Naive B cell (primary cell): ENCODE results near the gene SLC35G2. TPM values are rescaled to one million over a fixed set of nuclear protein-coding genes. Genes with fewer than 3 reads are reported as not detected.
A peak's percentile ranks its signal among the peaks of the same experiment; 100 is the strongest.
"Not testable (repeated sequence)": the region's sequence is repeated elsewhere in the genome, so short reads cannot be mapped to it uniquely, and the experiment has no call there.

Source experiments
- ATAC-seq, 2 donors: fragments of 150-1000 bp; cut with Tn5 transposase; 2 replicates each; pipeline ENCODE4 v1.10.0; 2021; ENCODE audit warnings: low read depth in 2 of 2, mild to moderate bottlenecking in 2 of 2, moderate library complexity in 2 of 2
- DNase-seq: peaks from one replicate; pipeline ENCODE4 v3.0.0; 2022
- H3K27ac Mint-ChIP-seq, 6 donors: one replicate each; pipeline ENCODE4 v1.8.0; 2020 to 2022; ENCODE audit warnings: mild to moderate bottlenecking in 6 of 6, mixed read lengths in 6 of 6, moderate library complexity in 5 of 6, inconsistent platforms in 2 of 6
- H3K27me3 Mint-ChIP-seq, 3 donors: one replicate each; pipeline ENCODE4 v1.8.0; 2021 to 2022; ENCODE audit warnings: mixed read lengths in 3 of 3, mild to moderate bottlenecking in 1 of 3
- H3K36me3 Mint-ChIP-seq, 2 donors: one replicate each; pipeline ENCODE4 v1.8.0; 2020 to 2022; ENCODE audit warnings: mixed read lengths in 2 of 2, inconsistent platforms in 1 of 2, mild to moderate bottlenecking in 1 of 2
- H3K4me1 Mint-ChIP-seq, 3 donors: one replicate each; pipeline ENCODE4 v1.8.0; 2020 to 2022; ENCODE audit warnings: mixed read lengths in 3 of 3, inconsistent platforms in 1 of 3, mild to moderate bottlenecking in 1 of 3, moderate library complexity in 1 of 3
- H3K4me3 Mint-ChIP-seq, 8 donors: one replicate each; pipeline ENCODE4 v1.8.0; 2020 to 2022; ENCODE audit warnings: mild to moderate bottlenecking in 8 of 8, mixed read lengths in 8 of 8, moderate library complexity in 8 of 8, inconsistent platforms in 2 of 8
- H3K9me3 Mint-ChIP-seq, 7 donors: one replicate each; pipeline ENCODE4 v1.8.0; 2020 to 2022; ENCODE audit warnings: mixed read lengths in 7 of 7, mild to moderate bottlenecking in 5 of 7, inconsistent platforms in 2 of 7, moderate library complexity in 1 of 7
- polyA plus RNA-seq, 6 donors: library from polyadenylated mRNA; unstranded; fragments of 300-500 nt; fragmentation: Illumina TruSeq; gene quantifications; one replicate each; pipeline ENCODE4 v1.2.3, GENCODE V29; 2021; ENCODE audit warnings: low read depth in 6 of 6

SLC35G2 gene
- polyA plus RNA-seq, 6 donors from 2014 or later = not detected

DNA sequence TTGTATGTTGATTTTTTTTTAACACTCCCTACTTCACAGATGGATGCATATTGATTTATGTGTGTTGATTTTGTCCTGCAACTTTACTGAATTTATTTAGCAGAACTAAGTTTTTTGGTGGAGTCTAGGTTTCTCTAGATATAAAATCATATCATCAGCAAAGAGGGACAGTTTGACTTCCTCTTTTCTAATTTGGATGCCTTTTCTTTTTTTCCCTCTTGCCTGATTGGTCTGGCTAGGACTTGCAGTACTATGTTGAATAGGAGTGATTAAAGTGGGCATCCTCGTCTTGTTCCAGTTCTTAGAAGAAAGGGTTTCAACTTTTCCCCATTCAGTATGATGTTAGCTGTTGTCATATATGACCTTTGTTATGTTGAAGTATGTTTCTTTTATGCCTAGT, 81.8 kb downstream of the SLC35G2 start:
- DNase-seq = peak; percentile 17
- Mint-ChIP-seq H3K9me3 (peaks cover 0 to 31% (median 17%) of the 10 kb centered on the region in 7 donors), H3K36me3 (peaks cover 0 to 22% of the 10 kb centered on the region in 2 donors), H3K4me3 (peak overlapping the region in 7 of 8 donors; percentile 41 to 79 (median 54)), H3K4me1 (peaks cover 57 to 77% (median 76%) of the 10 kb centered on the region in 3 donors), H3K27ac (peak overlapping the region; percentile 55 to 84 (median 74))
- peak; percentile 68 to 71 for ATAC-seq
- H3K27me3 Mint-ChIP-seq = not testable (repeated sequence)

- peaks cover 0 to 31% (median 17%) of the 10 kb centered on the region in 7 donors for H3K9me3 Mint-ChIP-seq
- H3K4me3 Mint-ChIP-seq = peak overlapping the region in 4 of 8 donors; percentile 1 to 74 (median 45)
- no peak for DNase-seq
- H3K4me1 Mint-ChIP-seq = peaks cover 58 to 80% (median 75%) of the 10 kb centered on the region in 3 donors
- no peaks in the 10 kb centered on the region for H3K27me3 Mint-ChIP-seq
- peaks cover 0 to 22% of the 10 kb centered on the region in 2 donors for H3K36me3 Mint-ChIP-seq
- ATAC-seq = no peak
- peak overlapping the region; percentile 4 to 80 (median 46) for H3K27ac Mint-ChIP-seq
These were observed 82.5 kb downstream of the SLC35G2 start for GRCh38 chr3:136901391-136901790.

DNA sequence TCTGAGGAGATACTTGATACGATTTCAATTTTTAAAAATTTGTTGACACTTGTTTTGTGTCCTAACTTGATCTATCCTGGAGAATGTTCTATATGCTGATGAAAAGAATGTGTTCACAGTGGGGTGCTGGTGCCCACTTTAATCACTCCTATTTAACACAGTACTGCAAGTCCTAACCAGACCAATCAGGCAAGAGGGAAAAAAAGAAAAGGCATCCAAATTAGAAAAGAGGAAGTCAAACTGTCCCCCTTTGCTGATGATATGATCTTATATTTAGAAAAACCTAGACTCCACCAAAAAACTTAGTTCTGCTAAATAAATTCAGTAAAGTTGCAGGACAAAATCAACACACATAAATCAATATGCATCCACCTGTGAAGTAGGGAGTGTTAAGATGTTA, 83.6 kb downstream of the SLC35G2 start:
- Mint-ChIP-seq H3K27ac (peak overlapping the region in 2 of 6 donors; percentile 3 to 71), H3K4me1 (peaks cover 66 to 82% (median 76%) of the 10 kb centered on the region in 3 donors), H3K4me3 (peak overlapping the region in 7 of 8 donors; percentile 2 to 70 (median 14)), H3K36me3 (peaks cover 0 to 22% of the 10 kb centered on the region in 2 donors), H3K9me3 (peaks cover 0 to 31% (median 17%) of the 10 kb centered on the region in 7 donors)
- DNase-seq (peak; percentile 7), ATAC-seq (peak; percentile 47 to 63)
- H3K27me3 Mint-ChIP-seq = not testable (repeated sequence)

- H3K4me1 Mint-ChIP-seq = peaks cover 74 to 88% (median 77%) of the 10 kb centered on the region in 3 donors
- H3K27ac Mint-ChIP-seq = peak overlapping the region in 3 of 6 donors; percentile 15 to 70 (median 57)
- no peaks in the 10 kb centered on the region for H3K27me3 Mint-ChIP-seq
- H3K9me3 Mint-ChIP-seq = peaks cover 0 to 31% (median 17%) of the 10 kb centered on the region in 7 donors
- peaks cover 0 to 22% of the 10 kb centered on the region in 2 donors for H3K36me3 Mint-ChIP-seq
- H3K4me3 Mint-ChIP-seq = peak overlapping the region in 2 of 8 donors; percentile 14 to 69
- DNase-seq = no peak
- no peak for ATAC-seq
These were observed 85.0 kb downstream of the SLC35G2 start for GRCh38 chr3:136903899-136904298.

- Mint-ChIP-seq H3K27ac (peak overlapping the region in 2 of 6 donors; percentile 50 to 94), H3K4me3 (no peak overlapping the region), H3K9me3 (peaks cover 0 to 31% (median 15%) of the 10 kb centered on the region in 7 donors), H3K36me3 (peaks cover 0 to 16% of the 10 kb centered on the region in 2 donors), H3K4me1 (peaks cover 74 to 88% (median 77%) of the 10 kb centered on the region in 3 donors), H3K27me3 (no peaks in the 10 kb centered on the region)
- no peak for DNase-seq
- no peak for ATAC-seq
These were observed 85.8 kb downstream of the SLC35G2 start for GRCh38 chr3:136904746-136905145.

Other genes with a start within 250 kb of the SLC35G2 start
- gene STAG1, start 66.7 kb upstream of the SLC35G2 start, polyA plus RNA-seq = 10 to 100 TPM; 14.0 to 27.7 (median 25.1) TPM
- 10 to 100 TPM; 40.2 to 48.7 (median 42.6) TPM for gene NCK1, start 43.1 kb downstream of the SLC35G2 start, polyA plus RNA-seq
- under 1 TPM in 1 of 6 donors, not detected in 5; 0.31 TPM for gene IL20RB, start 138.9 kb downstream of the SLC35G2 start, polyA plus RNA-seq